ENCODE data around the gene NKX1-1.

DNA sequence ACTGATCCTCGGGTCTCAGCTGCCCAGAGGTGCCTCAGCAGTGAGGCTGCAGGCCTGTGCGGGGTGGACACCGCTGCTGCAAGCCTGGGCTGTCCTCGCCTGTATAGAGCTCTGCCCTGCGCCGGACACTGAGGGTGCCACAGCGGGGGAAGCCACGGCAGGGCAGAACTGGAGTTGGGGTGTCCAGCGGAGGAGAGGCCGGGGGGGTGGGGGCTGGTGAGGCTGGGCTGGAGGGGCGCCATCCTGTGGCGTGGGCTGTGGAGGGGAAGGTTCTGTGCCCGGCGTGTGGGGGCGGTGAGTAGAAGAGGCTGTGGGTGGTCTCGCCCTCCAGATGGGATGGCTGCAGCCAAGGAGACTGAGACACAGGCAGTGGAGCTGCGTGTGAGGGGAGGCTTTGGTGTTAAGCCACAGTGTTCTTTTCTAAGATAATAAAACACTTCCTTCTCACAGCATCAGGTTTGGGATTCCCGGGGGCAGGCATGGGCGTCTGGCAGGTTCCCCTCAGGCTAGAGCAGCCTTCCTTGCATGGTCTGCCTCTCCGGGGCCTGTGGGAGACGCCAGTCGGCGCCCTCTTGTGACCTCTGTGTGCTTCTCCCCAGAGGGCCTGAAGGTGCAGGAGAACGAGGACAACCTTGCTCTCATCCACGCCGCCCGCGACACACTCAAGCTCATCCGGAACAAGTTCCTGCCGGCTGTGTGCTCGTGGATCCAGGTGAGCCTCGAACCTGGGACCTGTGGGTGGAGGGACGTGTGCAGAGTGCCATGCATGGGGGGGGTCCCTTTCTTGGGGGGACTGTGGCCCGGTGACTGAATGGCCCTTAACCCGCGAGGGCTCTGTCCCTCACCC is 51.9 kb downstream of the NKX1-1 start:
- TF ChIP-seq, protein P1, sequence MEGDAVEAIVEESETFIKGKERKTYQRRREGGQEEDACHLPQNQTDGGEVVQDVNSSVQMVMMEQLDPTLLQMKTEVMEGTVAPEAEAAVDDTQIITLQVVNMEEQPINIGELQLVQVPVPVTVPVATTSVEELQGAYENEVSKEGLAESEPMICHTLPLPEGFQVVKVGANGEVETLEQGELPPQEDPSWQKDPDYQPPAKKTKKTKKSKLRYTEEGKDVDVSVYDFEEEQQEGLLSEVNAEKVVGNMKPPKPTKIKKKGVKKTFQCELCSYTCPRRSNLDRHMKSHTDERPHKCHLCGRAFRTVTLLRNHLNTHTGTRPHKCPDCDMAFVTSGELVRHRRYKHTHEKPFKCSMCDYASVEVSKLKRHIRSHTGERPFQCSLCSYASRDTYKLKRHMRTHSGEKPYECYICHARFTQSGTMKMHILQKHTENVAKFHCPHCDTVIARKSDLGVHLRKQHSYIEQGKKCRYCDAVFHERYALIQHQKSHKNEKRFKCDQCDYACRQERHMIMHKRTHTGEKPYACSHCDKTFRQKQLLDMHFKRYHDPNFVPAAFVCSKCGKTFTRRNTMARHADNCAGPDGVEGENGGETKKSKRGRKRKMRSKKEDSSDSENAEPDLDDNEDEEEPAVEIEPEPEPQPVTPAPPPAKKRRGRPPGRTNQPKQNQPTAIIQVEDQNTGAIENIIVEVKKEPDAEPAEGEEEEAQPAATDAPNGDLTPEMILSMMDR (IDR thresholded peaks at IDR 0.05): no peak
- TF ChIP-seq SIN3A (IDR thresholded peaks at IDR 0.05; ENCODE audit: borderline replicate concordance, insufficient read depth, low read depth, low read length) (no peak), POLR2AphosphoS5 (IDR thresholded peaks at IDR 0.05; ENCODE audit: low read depth, low read length) (no peak), TCF7L2 (IDR thresholded peaks at IDR 0.05; ENCODE audit: low read depth, low read length) (no peak)
- TF ChIP-seq, protein P2, sequence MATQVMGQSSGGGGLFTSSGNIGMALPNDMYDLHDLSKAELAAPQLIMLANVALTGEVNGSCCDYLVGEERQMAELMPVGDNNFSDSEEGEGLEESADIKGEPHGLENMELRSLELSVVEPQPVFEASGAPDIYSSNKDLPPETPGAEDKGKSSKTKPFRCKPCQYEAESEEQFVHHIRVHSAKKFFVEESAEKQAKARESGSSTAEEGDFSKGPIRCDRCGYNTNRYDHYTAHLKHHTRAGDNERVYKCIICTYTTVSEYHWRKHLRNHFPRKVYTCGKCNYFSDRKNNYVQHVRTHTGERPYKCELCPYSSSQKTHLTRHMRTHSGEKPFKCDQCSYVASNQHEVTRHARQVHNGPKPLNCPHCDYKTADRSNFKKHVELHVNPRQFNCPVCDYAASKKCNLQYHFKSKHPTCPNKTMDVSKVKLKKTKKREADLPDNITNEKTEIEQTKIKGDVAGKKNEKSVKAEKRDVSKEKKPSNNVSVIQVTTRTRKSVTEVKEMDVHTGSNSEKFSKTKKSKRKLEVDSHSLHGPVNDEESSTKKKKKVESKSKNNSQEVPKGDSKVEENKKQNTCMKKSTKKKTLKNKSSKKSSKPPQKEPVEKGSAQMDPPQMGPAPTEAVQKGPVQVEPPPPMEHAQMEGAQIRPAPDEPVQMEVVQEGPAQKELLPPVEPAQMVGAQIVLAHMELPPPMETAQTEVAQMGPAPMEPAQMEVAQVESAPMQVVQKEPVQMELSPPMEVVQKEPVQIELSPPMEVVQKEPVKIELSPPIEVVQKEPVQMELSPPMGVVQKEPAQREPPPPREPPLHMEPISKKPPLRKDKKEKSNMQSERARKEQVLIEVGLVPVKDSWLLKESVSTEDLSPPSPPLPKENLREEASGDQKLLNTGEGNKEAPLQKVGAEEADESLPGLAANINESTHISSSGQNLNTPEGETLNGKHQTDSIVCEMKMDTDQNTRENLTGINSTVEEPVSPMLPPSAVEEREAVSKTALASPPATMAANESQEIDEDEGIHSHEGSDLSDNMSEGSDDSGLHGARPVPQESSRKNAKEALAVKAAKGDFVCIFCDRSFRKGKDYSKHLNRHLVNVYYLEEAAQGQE (IDR thresholded peaks at IDR 0.05; ENCODE audit: insufficient read depth in 1 of 2, low read depth in 2 of 2, low read length in 1 of 2): no peak
